Activated CD4-positive, alpha-beta memory T cell treated with anti-CD3 and anti-CD28 coated beads for 36 hours (primary cell): ENCODE data around the gene PAK1. TPM values are rescaled to one million over a fixed set of nuclear protein-coding genes. Genes with fewer than 3 reads are reported as not detected.
A peak's percentile ranks its signal among the peaks of the same experiment; 100 is the strongest.

Experiments used
- CTCF ChIA-PET: fragments of 350-600 bp; sonication (Branson Sonifier 250); formaldehyde crosslinking; loops from one replicate; lab custom pipeline; 2021; ENCODE audit warnings: antibody characterized with exemption, inconsistent platforms; lab: Charles Lee
- POLR2A ChIA-PET: fragments of 350-600 bp; sonication (Branson Sonifier 250); formaldehyde crosslinking; loops from one replicate; lab custom pipeline; 2021; ENCODE audit warnings: antibody characterized with exemption; lab: Charles Lee
- DNase-seq: peaks from one replicate; pipeline ENCODE4 v3.0.0-alpha.2; 2020
- H3K27ac Mint-ChIP-seq: one replicate; pipeline ENCODE4 v1.8.0; 2021; ENCODE audit warnings: mixed read lengths
- H3K27me3 Mint-ChIP-seq: one replicate; pipeline ENCODE4 v1.8.0; 2021; ENCODE audit warnings: mixed read lengths
- H3K36me3 Mint-ChIP-seq: one replicate; pipeline ENCODE4 v1.8.0; 2021; ENCODE audit warnings: mixed read lengths
- H3K4me1 Mint-ChIP-seq: one replicate; pipeline ENCODE4 v1.8.0; 2021; ENCODE audit warnings: low read depth, mixed read lengths
- H3K4me3 Mint-ChIP-seq: one replicate; pipeline ENCODE4 v1.8.0; 2021; ENCODE audit warnings: mild to moderate bottlenecking, mixed read lengths
- H3K9me3 Mint-ChIP-seq: one replicate; pipeline ENCODE4 v1.8.0; 2021; ENCODE audit warnings: mixed read lengths
- intact Hi-C: fragments of 100-400 bp; cut with micrococcal nuclease; formaldehyde crosslinking; loops from one replicate; pipeline ENCODE4 v1.15.1; 2023
- total RNA-seq, 2 experiments: library from RNA; stranded (reverse); gene quantifications; one replicate each; pipeline ENCODE4 v1.2.3, GENCODE V29; 2021

PAK1 gene
- total RNA-seq, 2 experiments from 2014 or later = 30.4 to 33.1 TPM

DNA sequence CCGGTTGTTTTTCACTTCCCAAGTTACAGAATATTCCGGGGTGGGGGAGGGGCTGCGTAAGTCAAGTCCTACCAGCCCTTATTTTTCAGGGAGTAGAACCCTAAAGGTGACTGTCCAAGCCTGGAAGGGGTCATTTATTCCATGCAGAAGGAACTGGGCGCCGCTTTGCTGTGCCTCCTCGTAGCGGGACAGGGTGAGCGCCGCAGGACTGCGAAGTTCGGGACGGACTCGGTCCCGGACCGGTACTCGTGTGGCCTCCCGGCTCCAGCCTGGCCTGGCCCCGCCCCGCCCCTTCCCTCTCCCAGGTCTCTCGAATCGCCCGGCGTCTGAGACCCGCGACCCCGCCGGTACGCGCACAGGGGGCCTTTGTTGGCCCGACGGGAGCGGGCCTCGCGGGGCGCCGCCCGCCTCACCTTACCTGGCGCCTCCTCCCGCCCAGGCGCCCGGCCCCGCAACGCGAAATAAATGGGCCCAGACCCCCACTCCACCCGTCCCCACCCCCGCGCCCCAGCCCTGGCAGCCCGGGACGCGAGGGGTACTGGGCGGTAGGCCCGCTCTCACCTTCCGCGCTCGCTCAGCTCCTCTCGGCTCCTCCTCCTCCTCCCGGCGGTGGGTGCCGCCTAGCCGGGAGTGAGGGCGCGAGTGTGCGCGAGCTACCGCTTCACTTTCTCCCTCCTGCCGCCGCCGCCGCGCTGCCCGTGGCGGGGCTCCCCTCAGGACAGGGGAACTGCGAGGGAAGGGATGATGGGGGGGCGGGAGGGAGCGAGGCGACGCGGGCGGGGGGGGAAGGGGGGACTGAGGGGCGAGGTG, 698 bp downstream of the PAK1 start:
- Mint-ChIP-seq H3K27me3 (peaks cover 15% of the 10 kb centered on the region), H3K9me3 (no peaks in the 10 kb centered on the region)

DNA sequence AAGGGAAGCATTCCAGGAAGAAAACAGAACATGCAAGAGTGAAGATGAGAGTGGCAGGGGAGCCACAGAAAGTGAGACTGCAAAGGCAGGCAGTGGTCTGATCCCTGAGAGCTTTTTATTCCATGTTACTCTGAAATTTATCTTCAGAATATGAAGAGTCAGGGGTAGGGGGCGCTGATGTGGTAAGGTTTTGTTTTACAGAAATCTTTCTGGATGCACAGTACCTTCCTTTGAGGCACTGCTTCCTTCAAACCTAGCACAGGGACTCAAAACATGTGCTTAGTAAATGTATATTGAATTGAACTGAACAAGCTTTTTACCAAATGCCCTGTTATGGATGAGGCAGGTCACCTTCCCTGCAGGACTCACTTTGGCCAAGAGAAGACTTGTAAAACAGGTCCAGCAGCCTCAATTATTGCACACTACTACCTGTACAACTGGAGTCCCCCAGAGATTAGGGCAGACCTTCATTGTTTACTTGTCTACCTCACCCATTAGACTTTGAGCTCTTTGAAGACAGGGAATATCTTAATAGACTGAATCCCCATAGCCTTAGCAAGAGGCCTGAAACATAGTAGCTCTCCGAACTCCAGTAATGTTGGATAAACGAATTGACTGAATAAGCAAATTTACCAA, 2.2 kb downstream of the PAK1 start:
- Mint-ChIP-seq H3K9me3 (no peaks in the 10 kb centered on the region), H3K27ac (no peak overlapping the region), H3K27me3 (peaks cover 15% of the 10 kb centered on the region), H3K4me3 (no peak overlapping the region), H3K4me1 (peaks cover 5% of the 10 kb centered on the region), H3K36me3 (no peaks in the 10 kb centered on the region)
- ChIA-PET POLR2A (no interaction called here), CTCF (interaction anchor here (0.8 to 1.3 kb wide), 4 partner anchors 19 to 148 kb away, joined by 3 to 5 read pairs (median 3); no protein-coding TSS in a partner anchor)
- peak; percentile 34 for DNase-seq
- intact Hi-C loops = loop anchor here (2.0 to 5.0 kb wide), 3 partner anchors 77 to 609 kb away; partner anchors contain the start of genes ACER3 and CLNS1A

More for the DNA sequence above, 698 bp downstream of the PAK1 start:
- DNase-seq = peak; percentile 55
- Mint-ChIP-seq H3K4me3 (peak overlapping the region; percentile 69), H3K4me1 (peaks cover 5% of the 10 kb centered on the region), H3K36me3 (no peaks in the 10 kb centered on the region), H3K27ac (no peak overlapping the region)
- intact Hi-C loops = loop anchor here (5.0 kb wide), 2 partner anchors 164 to 611 kb away; partner anchors contain the start of genes ACER3 and CLNS1A
- ChIA-PET POLR2A (no interaction called here), CTCF (interaction anchor here (0.6 kb wide), 1 partner anchor 658 kb away, joined by 3 read pairs; no protein-coding TSS in a partner anchor)

GRCh38 chr11:77470971-77471370, 2.9 kb downstream of the PAK1 start:
- CTCF ChIA-PET = interaction anchor here (1.1 to 1.3 kb wide), 3 partner anchors 77 to 149 kb away, joined by 3 to 5 read pairs (median 3); no protein-coding TSS in a partner anchor
- no peak overlapping the region for H3K4me3 Mint-ChIP-seq
- POLR2A ChIA-PET = no interaction called here

DNA sequence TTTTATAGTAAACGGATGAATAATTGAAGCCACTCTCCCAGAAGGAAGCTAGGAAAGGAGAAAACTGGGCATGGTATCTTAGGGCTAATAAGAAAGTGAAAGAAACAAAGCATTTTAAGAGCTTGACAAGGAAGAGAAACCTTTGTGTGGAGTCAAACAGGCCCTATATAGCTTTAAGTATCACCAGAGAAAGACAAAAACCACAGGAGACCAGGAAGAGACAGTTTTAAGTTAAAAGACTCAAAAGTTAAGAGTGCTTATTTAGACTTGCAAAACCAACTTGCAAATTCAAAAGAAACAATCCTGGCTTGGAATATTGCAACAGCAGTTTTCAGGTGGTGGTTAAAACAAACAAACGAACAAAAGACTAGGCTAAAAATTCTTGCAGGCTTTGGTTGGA, 3.4 kb downstream of the PAK1 start:
- no peak for DNase-seq
- Mint-ChIP-seq H3K27me3 (peaks cover 15% of the 10 kb centered on the region), H3K4me3 (no peak overlapping the region), H3K27ac (no peak overlapping the region), H3K36me3 (no peaks in the 10 kb centered on the region), H3K9me3 (no peaks in the 10 kb centered on the region), H3K4me1 (peaks cover 5% of the 10 kb centered on the region)
- ChIA-PET CTCF (interaction anchor here (1.1 to 1.3 kb wide), 3 partner anchors 78 to 149 kb away, joined by 3 to 5 read pairs (median 3); no protein-coding TSS in a partner anchor), POLR2A (no interaction called here)
- intact Hi-C loops = loop anchor here (2.0 to 5.0 kb wide), 3 partner anchors 78 to 608 kb away; partner anchors contain the start of genes ACER3 and CLNS1A

More at GRCh38 chr11:77470971-77471370, 2.9 kb downstream of the PAK1 start:
- Mint-ChIP-seq H3K27ac (no peak overlapping the region), H3K27me3 (peaks cover 15% of the 10 kb centered on the region), H3K9me3 (no peaks in the 10 kb centered on the region), H3K36me3 (no peaks in the 10 kb centered on the region), H3K4me1 (peaks cover 5% of the 10 kb centered on the region)
- intact Hi-C loops = loop anchor here (2.0 to 5.0 kb wide), 3 partner anchors 78 to 609 kb away; partner anchors contain the start of genes ACER3 and CLNS1A
- no peak for DNase-seq

DNA sequence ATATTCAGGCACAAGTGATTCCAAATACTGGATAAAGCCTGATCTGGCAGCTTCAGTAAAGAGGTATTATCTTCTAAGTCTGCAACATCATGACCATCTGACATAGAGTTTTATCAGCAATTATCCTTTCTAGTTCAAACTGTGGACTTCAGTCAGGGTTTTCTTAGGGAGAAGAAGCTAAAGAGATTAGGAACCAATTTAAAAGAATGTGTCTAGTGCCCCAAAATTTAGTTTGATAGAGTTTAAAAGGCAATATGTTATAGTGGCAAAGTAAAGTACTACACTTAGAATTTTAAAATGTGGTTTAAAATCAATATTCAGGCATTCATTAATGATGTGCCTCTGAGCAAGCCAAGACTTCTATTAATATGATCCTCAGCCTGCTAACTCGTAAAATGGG, 5.4 kb downstream of the PAK1 start:
- H3K27ac Mint-ChIP-seq = no peak overlapping the region
- peaks cover 1% of the 10 kb centered on the region for H3K4me1 Mint-ChIP-seq
- intact Hi-C loops = no loop called here
- no peak overlapping the region for H3K4me3 Mint-ChIP-seq
- DNase-seq = no peak
- ChIA-PET CTCF (no interaction called here), POLR2A (no interaction called here)
- H3K27me3 Mint-ChIP-seq = peaks cover 10% of the 10 kb centered on the region
- H3K36me3 Mint-ChIP-seq = no peaks in the 10 kb centered on the region
- H3K9me3 Mint-ChIP-seq = no peaks in the 10 kb centered on the region

DNA sequence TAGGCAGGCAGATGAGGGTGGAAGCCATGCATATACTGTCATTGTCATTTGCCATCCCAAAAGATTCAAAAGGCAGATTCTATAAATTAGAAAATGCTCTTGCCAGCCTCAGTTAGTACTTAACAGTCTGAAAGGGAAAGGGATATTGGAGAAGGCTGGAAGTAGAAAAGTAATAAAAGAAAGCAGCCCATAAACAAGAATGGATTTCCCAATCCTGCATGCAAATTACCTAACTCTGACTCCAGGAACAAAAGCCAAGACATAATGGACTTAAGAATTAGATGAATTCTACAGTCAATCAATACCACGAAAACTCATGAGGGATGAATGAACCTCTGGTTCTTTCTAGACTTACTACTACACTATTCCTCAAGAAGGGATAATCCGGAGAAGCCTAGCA, 5.9 kb downstream of the PAK1 start:
- no peak for DNase-seq
- intact Hi-C loops = no loop called here
- Mint-ChIP-seq H3K27ac (no peak overlapping the region), H3K4me3 (no peak overlapping the region), H3K36me3 (no peaks in the 10 kb centered on the region), H3K9me3 (no peaks in the 10 kb centered on the region), H3K27me3 (peaks cover 11% of the 10 kb centered on the region), H3K4me1 (peaks cover 1% of the 10 kb centered on the region)
- CTCF ChIA-PET = no interaction called here
- POLR2A ChIA-PET = no interaction called here

DNA sequence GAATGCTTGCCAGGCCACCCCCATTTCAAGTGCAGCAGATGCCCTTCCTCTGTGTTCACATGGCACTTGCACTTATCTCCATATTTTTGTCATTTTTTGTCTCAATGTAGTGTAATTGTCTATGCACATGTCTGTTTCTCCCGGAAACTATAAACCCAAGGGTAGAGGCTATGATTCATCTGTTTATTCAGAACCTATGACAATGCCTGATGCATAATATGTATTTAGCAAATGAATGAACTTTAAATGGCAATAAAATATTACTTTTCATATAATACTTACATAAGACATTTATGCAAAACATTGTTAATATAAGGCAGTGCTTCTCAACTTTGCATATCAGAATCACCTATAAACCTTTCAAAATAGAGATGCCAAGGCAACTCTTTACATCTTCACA, 6.7 kb downstream of the PAK1 start:
- Mint-ChIP-seq H3K4me1 (no peaks in the 10 kb centered on the region), H3K36me3 (no peaks in the 10 kb centered on the region), H3K27me3 (peaks cover 8% of the 10 kb centered on the region), H3K9me3 (no peaks in the 10 kb centered on the region), H3K27ac (no peak overlapping the region), H3K4me3 (no peak overlapping the region)
- POLR2A ChIA-PET = no interaction called here
- DNase-seq = no peak
- CTCF ChIA-PET = no interaction called here
- intact Hi-C loops = no loop called here

DNA sequence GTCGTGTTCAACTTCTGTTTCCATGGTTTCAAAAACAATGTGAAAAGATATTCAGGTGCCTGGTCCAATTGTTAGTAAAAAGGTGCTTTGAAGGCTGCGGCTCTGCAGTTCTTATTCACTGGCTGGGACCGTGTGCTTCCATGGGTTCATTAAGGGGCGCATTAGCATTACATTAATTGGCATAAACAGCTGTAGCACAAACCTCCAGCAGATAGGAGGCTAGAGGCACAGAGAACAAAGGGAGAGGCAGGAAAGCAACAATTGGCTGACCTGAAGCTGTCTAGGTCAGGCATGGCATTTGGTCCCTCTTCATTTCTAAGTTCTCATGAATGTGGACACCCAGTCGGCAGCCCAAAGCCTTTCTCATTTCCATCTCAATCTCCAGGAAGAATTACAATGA, 16.6 kb downstream of the PAK1 start:
- POLR2A ChIA-PET = no interaction called here

DNA sequence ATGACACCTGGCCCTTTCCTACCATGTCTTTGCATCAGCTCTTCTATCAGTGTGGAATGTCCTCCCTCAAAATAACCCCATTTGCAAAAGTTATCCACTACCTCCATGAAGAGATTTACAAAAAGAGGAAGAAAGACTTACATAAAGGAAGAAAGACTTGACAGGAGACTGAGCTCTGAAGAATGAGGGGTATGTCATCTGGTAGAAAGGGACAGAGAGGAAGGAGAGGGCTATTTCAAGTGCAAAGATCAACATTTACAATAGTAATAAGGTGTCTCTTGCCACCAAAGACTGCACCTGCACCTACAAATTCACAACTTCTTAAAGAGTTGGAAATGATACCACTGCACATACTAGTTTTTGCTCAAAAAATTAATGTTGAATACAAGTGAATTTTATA, 18.2 kb downstream of the PAK1 start:
- Mint-ChIP-seq H3K27ac (no peak overlapping the region), H3K27me3 (peaks cover 5% of the 10 kb centered on the region), H3K4me1 (no peaks in the 10 kb centered on the region), H3K4me3 (no peak overlapping the region), H3K36me3 (no peaks in the 10 kb centered on the region), H3K9me3 (no peaks in the 10 kb centered on the region)
- POLR2A ChIA-PET = no interaction called here
- no peak for DNase-seq
- intact Hi-C loops = no loop called here
- CTCF ChIA-PET = no interaction called here

More for the DNA sequence above, 16.6 kb downstream of the PAK1 start:
- intact Hi-C loops = no loop called here
- CTCF ChIA-PET = no interaction called here
- no peaks in the 10 kb centered on the region for H3K36me3 Mint-ChIP-seq
- H3K27ac Mint-ChIP-seq = no peak overlapping the region
- H3K4me3 Mint-ChIP-seq = no peak overlapping the region
- H3K9me3 Mint-ChIP-seq = no peaks in the 10 kb centered on the region
- no peaks in the 10 kb centered on the region for H3K4me1 Mint-ChIP-seq
- no peak for DNase-seq
- peaks cover 5% of the 10 kb centered on the region for H3K27me3 Mint-ChIP-seq

GRCh38 chr11:77454867-77455655, 18.8 kb downstream of the PAK1 start:
- H3K36me3 Mint-ChIP-seq = no peaks in the 10 kb centered on the region
- POLR2A ChIA-PET = no interaction called here
- H3K4me1 Mint-ChIP-seq = no peaks in the 10 kb centered on the region
- H3K9me3 Mint-ChIP-seq = no peaks in the 10 kb centered on the region
- H3K4me3 Mint-ChIP-seq = no peak overlapping the region
- CTCF ChIA-PET = no interaction called here
- no peak overlapping the region for H3K27ac Mint-ChIP-seq
- DNase-seq = no peak
- intact Hi-C loops = no loop called here
- H3K27me3 Mint-ChIP-seq = peaks cover 5% of the 10 kb centered on the region

- H3K4me1 Mint-ChIP-seq = peaks cover 10% of the 10 kb centered on the region
- H3K9me3 Mint-ChIP-seq = no peaks in the 10 kb centered on the region
- no peak overlapping the region for H3K4me3 Mint-ChIP-seq
- ChIA-PET CTCF (no interaction called here), POLR2A (no interaction called here)
- DNase-seq = no peak
- intact Hi-C loops = no loop called here
- H3K27me3 Mint-ChIP-seq = peaks cover 1% of the 10 kb centered on the region
- H3K27ac Mint-ChIP-seq = no peak overlapping the region
- H3K36me3 Mint-ChIP-seq = no peaks in the 10 kb centered on the region
Measured at GRCh38 chr11:77450227-77450626, 23.7 kb downstream of the PAK1 start.
